HEK293T (cell line): ENCODE data around the gene RHD.

Experiments
- ARNT ChIP-seq: fragments of 450-650 bp; IDR thresholded peaks from 2 replicates; pipeline ENCODE4 v1.6.1; 2017; ENCODE audit warnings: mild to moderate bottlenecking
- BHLHE40 ChIP-seq: fragments of 450-650 bp; IDR thresholded peaks from 2 replicates; pipeline ENCODE4 v1.6.1; 2016; ENCODE audit warnings: mild to moderate bottlenecking, moderate library complexity, borderline replicate concordance
- ELF4 ChIP-seq: fragments of 450-650 bp; IDR thresholded peaks from 2 replicates; pipeline ENCODE4 v1.6.1; 2017; ENCODE audit warnings: antibody characterized with exemption
- FOXA1 ChIP-seq: fragments of 450-650 bp; IDR thresholded peaks from 2 replicates; pipeline ENCODE4 v1.6.1; 2016; ENCODE audit warnings: mild to moderate bottlenecking
- FOXM1 ChIP-seq: fragments of 450-650 bp; IDR thresholded peaks from 2 replicates; pipeline ENCODE4 v1.6.1; 2017; ENCODE audit warnings: mild to moderate bottlenecking, borderline replicate concordance
- HDGF ChIP-seq: fragments of 450-650 bp; IDR thresholded peaks from 2 replicates; pipeline ENCODE4 v1.6.1; 2017; ENCODE audit warnings: antibody characterized with exemption, borderline replicate concordance
- LEF1 ChIP-seq: fragments of 450-650 bp; IDR thresholded peaks from 2 replicates; pipeline ENCODE4 v1.6.1; 2017; ENCODE audit warnings: mild to moderate bottlenecking, borderline replicate concordance
- NFRKB ChIP-seq: fragments of 450-650 bp; IDR thresholded peaks from 2 replicates; pipeline ENCODE4 v1.6.1; 2016; ENCODE audit warnings: mild to moderate bottlenecking, moderate library complexity
- SP1 ChIP-seq: fragments of 450-650 bp; IDR thresholded peaks from 2 replicates; pipeline ENCODE4 v1.6.1; 2017
- SUZ12 ChIP-seq: fragments of 450-650 bp; IDR thresholded peaks from 2 replicates; pipeline ENCODE4 v1.6.1; 2016; ENCODE audit warnings: mild to moderate bottlenecking
- ZNF384 ChIP-seq: fragments of 450-650 bp; IDR thresholded peaks from 2 replicates; pipeline ENCODE4 v1.6.1; 2016
- TF ChIP-seq, protein P1 (sequence below): fragments of 450-650 bp; IDR thresholded peaks from 2 replicates; pipeline ENCODE4 v1.6.1; 2016

DNA sequence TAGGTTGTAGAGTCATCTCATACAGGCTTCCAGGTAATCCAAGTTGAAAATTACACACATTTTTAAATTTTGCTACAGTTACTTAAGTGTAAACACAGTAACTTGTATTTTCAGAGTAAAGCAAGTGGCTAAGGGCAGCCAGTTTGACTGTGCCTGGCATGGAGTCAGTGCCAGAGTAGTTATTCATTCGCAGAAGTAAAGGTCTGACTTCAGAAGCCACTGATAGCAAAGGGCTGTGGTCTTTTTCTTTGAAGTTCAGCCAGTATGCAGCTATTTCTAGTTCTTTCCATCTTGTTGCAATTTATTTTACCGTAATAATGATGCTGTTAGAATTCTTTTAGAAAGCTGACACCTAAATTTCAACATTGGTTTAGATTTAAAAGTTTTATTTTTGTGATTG is 75.2 kb downstream of the RHD start:
- TF ChIP-seq FOXM1 (no peak), SP1 (no peak), ARNT (no peak), NFRKB (no peak), BHLHE40 (no peak), HDGF (no peak), ZNF384 (no peak), FOXA1 (no peak), SUZ12 (no peak), ELF4 (no peak), LEF1 (no peak)
- TF ChIP-seq, protein P1, sequence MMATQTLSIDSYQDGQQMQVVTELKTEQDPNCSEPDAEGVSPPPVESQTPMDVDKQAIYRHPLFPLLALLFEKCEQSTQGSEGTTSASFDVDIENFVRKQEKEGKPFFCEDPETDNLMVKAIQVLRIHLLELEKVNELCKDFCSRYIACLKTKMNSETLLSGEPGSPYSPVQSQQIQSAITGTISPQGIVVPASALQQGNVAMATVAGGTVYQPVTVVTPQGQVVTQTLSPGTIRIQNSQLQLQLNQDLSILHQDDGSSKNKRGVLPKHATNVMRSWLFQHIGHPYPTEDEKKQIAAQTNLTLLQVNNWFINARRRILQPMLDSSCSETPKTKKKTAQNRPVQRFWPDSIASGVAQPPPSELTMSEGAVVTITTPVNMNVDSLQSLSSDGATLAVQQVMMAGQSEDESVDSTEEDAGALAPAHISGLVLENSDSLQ = no peak
